NB4 (cell line): ENCODE data around the gene MTA2.

Experiments used
- DNase-seq: peaks from one replicate; pipeline ENCODE4 v3.0.0; 2010; ENCODE audit warnings: low read depth
- H3K4me3 ChIP-seq: one replicate; pipeline ENCODE4 v1.5.1; 2011; ENCODE audit warnings: mild to moderate bottlenecking, low read depth, low read length, moderate library complexity
- CTCF ChIP-seq: IDR thresholded peaks from one replicate; pipeline ENCODE4 v1.5.1; 2012; ENCODE audit warnings: low read depth, low read length
- MAX ChIP-seq: IDR thresholded peaks from 2 replicates; pipeline ENCODE4 v1.6.1; 2011; ENCODE audit warnings: low read depth, low read length
- MYC ChIP-seq: IDR thresholded peaks from 2 replicates; pipeline ENCODE4 v1.6.1; 2011; ENCODE audit warnings: low read depth, low read length
- POLR2A ChIP-seq: IDR thresholded peaks from 2 replicates; pipeline ENCODE4 v1.6.1; 2011; ENCODE audit warnings: mild to moderate bottlenecking; ENCODE audit not compliant: insufficient read length; ENCODE audit errors: extremely low read depth

MTA2 gene

GRCh38 chr11:62613291-62613778 is 11.7 kb upstream of the MTA2 start:
- no peak for DNase-seq
- no peak overlapping the region for H3K4me3 ChIP-seq
- TF ChIP-seq MYC (no peak), CTCF (no peak), POLR2A (no peak), MAX (no peak)

- TF ChIP-seq POLR2A (no peak), MYC (no peak; the same call in 1 of the 2 replicates), CTCF (peak; percentile 86)
- H3K4me3 ChIP-seq = peak within 1 kb of the TSS; percentile 85
- DNase-seq = peak; percentile 93
Measured at GRCh38 chr11:62612366-62613290, 11.0 kb upstream of the MTA2 start, which contains the start of the genes EML3 and ROM1. EML3 (minus strand) TSS chr11:62612775; CDS start chr11:62612457, 318 bp downstream. ROM1 (plus strand) TSS chr11:62613257; CDS start chr11:62613282, 25 bp downstream.

GRCh38 chr11:62611705-62612365 is 10.2 kb upstream of the MTA2 start:
- peak overlapping the region; percentile 85 for H3K4me3 ChIP-seq
- DNase-seq = peak; percentile 76
- TF ChIP-seq MYC (no peak), POLR2A (peak; percentile 21), CTCF (no peak), MAX (peak; percentile 24; the same call in 1 of the 2 replicates)

- peak overlapping the region; percentile 85 for H3K4me3 ChIP-seq
- no peak for DNase-seq
- TF ChIP-seq CTCF (no peak), MAX (no peak), MYC (no peak), POLR2A (no peak)
Measured at GRCh38 chr11:62610814-62611704, 9.4 kb upstream of the MTA2 start.

- DNase-seq = no peak
- no peak overlapping the region for H3K4me3 ChIP-seq
- TF ChIP-seq MAX (no peak), POLR2A (no peak), MYC (no peak), CTCF (no peak)
Measured at GRCh38 chr11:62610403-62610802, 8.7 kb upstream of the MTA2 start.
